Frontal cortex (tissue), 4 donors: ENCODE measurements around the gene IQCK. TPM values are rescaled to one million over a fixed set of nuclear protein-coding genes. Genes with fewer than 3 reads are reported as not detected.

Source experiments
- DNase-seq, 2 donors: peaks; one replicate each; pipeline ENCODE4 v3.0.0; 2012; ENCODE audit warnings: low spot score in 2 of 2
- FAIRE-seq: peaks from 2 replicates; lab custom pipeline; 2012; peaks lifted over from hg19 to GRCh38; lab: Jason Lieb, UNC
- total RNA-seq: library from RNA; depleted of rRNA; stranded (reverse); fragments of >200 nt; gene quantifications from one replicate; pipeline ENCODE4 v1.2.3, GENCODE V29; 2014
- donor health status: control.
- donor health status: control.
- donor health status: control.

The IQCK gene
- total RNA-seq, 1 donor from 2014 or later, result 10.2 TPM

DNA sequence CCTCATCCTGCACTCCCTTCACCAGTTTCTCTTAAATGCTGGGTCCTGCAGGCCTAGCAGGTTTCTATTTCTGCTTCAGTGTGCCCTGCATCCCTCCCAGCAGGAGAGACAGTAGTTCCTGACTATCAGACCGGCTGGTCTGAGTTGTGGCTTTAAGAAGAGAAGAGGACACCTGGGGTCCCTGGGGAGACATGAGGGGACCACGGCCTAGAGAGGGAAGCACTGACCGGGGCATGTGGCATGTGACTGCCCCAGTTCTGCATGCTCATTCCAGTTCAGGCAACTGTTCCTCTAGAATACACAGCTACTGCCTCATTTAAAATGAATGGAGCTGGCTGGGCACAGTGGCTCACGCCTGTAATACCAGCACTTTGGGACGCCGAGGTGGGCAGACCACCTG lies 105.3 kb downstream of the IQCK start:
- no peak for FAIRE-seq
- DNase-seq, result no peak

DNA sequence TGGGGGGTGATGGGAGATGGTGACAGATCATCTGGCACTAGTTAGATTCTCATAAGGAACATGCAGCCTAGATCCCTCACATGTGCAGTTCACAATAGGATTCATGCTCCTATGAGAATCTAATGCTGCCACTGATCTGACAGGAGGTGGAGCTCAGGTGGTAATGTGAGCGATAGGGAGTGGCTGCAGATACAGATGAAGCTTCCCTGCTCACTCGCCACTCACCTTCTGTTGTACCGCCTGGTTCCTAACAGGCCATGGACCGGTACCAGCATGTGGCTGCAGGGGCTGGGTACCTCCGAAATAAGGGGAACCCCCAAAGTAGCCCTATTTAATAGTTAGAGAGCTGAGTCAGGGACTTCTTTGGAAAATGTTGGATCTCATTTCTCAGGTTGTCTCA lies 106.1 kb downstream of the IQCK start:
- FAIRE-seq, result no peak
- no peak for DNase-seq

DNA sequence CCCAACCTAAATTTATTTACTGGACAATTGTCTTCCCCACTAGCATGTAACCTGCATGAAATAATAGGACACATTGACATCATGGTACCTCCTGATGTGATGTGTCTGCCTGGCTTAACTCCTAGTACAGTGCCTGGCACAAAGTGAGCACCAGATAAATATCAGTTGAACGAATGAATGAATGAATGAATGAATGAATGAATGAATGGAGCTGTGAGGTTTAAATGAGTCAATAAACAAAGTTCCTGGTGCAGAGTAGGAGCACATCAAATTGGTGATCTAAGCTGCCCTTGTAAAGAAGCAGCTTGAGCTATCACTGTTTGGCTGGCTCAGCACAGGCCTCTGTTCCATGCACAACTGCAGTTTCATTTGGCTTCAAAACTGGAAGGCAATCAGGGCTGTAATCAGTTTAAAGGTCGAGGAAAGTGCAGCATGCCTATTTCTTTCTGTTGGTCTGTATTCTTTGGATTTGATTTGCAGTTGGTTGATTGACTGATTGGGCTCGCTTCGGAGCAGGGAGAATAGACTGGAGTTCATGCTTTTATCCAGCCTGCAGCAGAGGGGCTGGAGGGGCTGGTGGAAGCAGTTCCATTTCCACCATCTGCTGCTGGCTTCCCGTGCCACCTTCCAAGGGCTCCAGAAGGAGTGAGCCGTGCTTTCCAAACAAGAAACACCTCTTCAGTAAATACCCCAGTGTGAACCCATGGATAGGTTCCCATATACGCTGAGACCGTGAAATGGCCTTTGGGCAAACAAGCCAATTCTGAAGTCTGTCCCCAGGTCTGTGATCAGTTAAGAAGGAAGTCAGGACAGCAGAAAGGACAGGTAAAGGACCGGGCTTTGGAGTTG lies 112.0 kb downstream of the IQCK start:
- FAIRE-seq, result no peak
- no peak for DNase-seq

DNA sequence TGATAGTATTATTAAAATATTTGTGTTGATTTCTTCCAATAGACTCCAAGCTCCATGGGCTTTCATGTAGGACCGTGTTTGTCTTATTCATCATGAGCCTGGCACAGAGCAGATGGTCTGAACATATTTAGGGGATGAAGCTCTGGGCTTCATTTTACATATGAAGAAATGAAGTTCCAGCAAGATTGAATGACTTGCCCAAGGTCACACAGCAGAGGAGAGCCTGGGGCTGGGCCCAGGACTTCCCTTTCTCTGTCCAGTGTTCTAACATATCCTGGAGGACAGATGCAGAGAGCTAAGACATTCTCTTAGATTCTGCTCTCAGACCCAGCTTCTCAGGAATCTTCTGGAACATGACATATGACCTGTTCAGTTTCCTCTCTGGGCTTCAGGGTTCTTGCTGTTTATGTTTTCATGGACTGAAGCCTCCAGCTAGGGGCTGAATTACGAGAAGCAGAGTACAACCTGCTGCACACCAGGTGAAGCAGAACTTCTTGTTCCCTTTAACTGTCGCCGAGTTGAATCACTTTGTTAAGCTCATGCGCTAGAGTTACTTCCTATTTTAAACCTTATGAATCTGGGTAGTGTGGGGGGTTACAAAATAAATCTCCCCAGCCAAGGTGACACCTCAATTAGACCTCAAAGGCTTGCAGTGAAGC lies 113.0 kb downstream of the IQCK start:
- no peak for FAIRE-seq
- DNase-seq, result no peak

DNA sequence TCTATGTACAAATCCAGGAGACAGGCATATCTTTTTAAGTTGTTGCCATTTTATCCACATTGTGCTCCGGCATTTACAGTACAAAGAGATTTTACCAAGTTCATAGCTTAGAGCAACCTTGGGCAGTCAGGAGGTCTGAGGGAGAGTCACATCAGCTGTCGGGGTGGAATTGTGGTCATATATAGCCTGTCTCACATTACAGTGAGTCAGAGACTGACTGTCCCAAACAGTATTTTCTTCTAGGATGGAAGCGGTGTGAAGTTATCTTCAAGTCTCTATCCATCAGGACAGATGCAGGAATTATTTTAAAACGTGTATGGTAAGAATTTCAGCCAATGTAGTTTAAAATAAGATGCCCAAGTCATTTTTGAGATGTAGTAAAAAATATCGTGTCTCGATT lies 113.6 kb downstream of the IQCK start:
- no peak for FAIRE-seq
- DNase-seq, result no peak

DNA sequence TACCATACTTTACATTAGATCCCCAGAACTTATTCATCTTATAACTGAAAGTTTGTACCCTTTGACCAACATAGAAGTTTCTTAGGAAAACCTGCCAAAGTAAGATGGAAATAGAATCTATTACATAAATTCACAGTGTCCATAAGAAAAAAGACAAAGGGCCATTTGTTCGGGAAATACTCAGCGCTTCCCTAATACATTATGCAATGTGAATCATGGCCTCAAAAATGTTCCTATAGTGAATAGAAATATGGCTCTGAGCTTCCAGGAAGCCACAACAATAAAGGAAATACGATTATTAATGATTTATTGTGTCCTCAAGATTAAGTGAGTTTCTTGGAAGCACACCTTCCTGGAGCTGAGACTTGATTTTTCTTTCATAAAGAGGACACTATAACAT lies 115.1 kb downstream of the IQCK start:
- FAIRE-seq, result no peak
- DNase-seq, result no peak

DNA sequence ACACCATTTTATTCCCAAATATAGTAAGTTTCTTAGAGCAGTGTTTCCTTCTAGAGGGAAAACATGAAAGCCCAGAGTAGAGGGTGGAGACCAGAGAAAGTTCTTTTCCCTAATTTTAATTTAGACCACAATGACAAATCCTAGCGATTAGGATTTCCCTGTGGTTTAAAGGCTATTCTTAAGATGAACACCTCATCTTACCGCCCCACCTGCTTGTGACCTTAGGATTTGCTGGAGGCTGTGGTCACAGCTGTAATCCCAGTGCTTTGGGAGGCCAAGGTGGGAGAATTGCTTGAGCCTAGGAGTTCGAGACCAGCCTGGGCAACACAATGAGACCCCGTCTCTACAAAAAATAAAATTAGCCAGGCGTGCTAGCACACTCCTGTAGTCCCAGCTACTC lies 115.5 kb downstream of the IQCK start:
- DNase-seq (no peak), FAIRE-seq (no peak)

DNA sequence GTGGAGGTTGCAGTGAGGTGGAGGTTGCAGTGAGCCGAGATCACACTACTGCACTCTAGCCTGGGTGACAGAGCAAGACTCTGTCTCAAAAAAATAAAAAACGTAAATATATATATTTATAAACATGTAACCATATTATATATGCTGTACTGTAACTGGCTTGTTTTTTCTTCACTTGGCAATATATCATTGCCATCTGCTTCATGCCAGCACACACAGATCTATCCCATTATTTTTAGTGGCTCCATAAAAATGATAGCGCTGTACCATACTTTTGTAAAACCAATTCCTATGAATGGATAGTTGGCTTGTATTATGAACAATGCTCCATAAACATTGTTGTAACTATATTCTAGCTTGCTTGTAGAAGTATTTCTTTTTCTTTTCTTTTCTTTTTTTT lies 117.1 kb downstream of the IQCK start:
- DNase-seq (no peak), FAIRE-seq (no peak)

DNA sequence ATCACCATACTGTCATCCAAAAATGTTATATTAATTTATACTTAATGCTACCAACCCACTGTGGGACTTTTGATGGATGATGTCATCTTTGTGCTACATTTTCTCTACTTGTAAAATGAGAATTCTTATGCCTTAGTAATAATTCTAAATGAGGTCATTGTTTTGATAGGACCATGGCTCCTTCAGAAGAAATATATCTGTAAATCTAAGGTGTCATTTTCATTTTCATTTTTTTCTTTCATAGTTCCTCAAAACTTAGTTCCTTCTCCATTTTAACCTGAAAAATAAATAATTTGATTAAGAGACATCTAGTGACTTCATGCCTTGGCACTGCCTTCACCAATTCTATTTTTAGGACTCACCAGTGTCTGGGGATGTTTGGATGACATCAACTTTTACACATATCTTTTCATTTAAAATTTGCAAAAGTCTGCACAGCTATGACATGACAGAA lies 117.9 kb downstream of the IQCK start:
- DNase-seq, result no peak
- FAIRE-seq, result no peak

DNA sequence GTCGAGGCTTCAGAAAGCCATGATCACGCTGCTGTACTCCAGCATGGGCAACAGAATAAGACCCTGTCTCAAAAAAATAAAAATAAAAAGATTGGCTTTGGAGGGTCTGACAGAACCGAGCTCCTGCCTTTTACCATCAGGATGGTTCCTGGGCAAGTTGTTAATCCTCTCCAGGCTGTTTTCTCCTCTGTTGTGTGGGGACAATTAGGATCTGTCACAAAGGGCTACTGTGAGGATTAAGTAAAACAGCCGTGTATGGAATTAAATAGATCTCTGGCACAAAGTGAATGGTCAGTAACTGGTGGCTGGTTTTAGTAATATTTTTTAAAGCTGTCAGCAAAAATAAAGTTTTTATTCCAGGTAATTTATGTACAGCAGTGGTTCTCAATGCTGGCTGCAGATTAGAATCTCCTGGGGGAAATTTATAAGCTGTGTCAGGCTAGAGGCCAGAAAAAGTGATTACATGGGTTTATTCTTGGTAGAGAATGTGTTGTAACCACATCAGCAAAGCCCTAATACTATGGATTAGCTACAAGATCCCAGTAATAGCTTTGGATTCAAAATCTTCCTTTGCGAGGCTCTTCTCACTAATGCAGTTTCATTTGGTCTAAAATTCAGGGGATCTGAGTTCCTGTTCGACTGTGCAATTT lies 119.4 kb downstream of the IQCK start:
- FAIRE-seq, result no peak
- no peak for DNase-seq

DNA sequence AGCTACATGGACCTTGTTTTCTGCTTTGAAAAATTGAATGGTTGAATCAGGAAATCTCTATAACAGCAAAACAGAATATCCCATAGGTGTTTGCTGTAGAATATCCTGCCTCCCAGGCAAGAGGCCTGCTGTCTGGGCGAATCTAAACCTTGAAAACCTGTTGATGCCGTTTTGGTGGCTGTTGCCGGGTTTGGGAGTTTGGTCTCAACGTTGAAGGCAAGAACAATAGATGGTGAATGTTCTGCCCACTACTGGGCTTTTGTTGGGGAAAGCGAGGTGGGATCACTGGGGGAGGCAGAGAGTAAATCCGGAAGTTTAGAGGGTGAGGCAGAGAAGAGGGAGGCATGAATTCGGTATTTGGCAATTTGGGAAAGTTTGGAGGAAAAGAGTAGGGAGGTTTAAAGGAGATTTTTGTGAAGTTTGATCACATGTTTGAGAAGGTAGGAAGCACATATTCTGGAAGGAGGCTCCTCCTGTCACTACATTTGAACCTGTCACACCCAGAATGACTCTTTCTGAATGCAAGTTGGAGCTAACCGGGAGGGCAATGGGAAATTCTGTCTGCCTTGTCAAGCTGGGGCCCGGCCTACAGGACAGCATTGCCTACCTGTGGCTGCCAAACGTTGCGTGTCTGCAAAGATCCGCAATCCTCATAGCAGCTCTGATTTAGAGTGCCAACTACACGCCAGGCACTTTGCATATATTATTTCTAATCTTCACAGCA lies 120.1 kb downstream of the IQCK start:
- DNase-seq (no peak), FAIRE-seq (no peak)

DNA sequence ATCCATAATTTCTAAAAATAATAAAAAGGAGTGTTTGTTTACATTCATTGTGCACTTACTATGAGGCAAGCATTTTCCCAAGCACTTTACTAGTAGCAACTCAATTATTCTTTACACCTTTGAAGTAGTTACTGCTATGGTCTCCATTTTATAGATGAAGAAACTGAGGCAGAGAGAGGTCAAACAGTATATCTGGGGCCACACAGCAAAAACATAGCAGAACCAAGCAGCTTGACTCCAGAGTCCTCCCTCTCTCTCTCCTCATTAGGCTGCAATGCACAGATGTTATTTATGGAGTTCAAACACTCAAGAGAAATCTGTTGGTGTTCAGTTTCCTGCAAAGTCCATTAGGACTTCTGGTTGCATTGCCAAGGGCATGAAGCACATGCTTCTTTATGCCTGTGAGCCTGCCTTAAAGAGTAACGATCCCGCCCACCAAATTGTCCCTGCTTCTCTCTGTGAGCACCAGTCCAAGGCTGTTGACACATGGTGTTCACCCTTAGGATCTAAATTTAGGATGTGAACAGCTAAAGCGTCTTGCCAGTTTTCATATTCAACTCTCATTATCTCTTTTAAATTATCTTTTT lies 122.5 kb downstream of the IQCK start:
- FAIRE-seq, result no peak
- DNase-seq, result no peak

DNA sequence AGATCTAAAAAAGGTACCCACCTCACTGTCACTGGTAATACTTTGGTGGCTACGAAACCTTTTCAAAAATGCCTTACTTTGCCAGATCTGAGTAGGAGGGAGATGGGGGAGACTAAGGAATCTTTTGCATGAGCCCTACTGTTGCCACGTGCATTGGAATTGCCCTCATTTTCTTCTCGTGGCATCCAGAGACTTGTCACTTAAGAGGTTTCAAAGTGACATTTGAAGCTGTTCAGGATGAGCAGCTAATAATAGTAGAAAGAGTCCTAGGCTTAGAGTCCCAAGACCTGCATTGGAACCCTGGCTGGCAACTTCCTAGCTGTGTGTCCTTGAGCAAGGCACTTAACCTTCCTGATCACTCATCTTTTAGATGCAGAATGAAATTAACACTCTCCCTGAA lies 123.1 kb downstream of the IQCK start:
- FAIRE-seq (no peak), DNase-seq (no peak)

DNA sequence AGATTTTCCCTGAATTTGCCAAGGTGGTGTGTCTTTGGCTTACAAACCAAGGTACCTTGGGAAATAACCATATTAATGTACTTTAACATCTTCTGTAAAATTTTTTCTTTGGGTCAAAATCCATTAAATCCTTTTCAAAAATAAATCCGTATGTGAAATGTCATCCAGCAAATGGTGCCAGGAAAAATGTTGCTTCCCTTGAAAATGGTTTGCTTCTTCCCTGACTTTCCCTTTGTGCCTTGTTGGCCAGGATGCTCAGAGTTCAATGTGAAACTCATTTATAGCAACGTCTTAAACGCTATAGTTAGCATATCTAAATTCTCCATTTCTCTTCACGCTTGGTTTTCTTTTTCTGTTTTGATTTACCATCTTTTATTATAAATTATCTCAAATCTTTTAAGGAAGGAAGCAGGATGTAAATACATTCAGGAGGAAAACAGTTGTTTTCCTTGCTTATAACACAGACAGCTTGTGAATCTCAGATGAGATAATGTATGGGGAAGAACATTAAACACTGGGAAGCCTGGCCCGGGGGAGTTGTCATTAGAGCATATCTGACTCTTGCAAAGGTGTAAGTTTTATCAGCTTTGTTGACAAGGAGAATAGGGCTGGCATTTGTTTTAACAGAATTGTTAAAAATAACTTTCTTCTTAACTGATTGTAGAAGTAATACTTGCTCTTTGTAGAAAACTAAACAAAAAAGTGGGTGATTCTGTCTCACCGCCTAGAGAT lies 124.5 kb downstream of the IQCK start:
- no peak for DNase-seq
- no peak for FAIRE-seq

DNA sequence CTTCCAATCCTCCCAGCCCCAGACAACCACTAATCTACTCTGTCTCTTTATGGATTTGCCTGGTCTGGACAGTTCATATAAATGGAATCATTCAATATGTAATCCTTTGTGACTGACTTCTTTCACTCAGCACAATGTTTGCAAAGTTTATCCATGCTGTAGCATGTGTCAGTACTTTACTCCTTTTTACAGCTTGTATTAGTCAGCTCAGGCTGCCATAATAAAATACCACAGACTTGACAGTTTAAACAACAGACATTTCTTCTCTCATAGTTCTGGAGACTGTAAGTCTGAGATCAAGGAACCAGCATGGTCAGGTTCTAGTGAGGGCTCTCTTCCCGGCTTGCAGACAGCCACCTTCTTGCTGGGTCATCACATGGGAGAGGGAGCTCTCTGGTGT lies 125.3 kb downstream of the IQCK start:
- FAIRE-seq (no peak), DNase-seq (no peak)

DNA sequence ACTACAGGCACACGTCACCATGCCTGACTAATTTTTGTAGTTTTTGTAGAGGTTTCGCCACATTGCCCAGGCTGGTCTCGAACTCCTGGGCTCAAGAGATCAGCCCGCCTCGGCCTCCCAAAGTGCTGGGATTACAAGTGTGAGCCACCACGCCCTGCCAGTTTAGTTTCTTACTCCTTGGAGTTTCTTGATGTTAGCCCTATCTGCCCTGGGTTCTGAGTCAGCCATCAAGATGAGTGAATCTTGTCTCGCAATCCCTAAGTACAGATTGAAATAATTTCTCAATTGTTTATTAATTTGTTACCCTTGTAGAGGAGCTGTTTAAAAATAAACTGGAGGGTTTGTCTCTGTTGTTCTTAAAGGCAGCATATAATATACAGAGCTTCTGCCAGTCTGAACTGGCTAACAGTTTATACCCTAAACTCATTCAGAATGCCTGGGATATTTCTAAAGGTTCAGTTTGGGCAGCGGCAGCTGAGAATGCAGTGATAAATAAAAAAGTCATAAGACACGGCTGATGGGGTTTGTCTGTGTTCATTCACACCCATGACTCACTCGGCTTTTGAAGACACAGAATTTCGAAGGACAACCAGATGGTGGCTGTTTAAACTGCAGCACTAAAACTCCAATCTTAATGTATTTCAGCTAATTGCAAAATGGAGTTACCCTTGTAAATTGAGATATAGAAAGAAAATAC lies 127.0 kb downstream of the IQCK start:
- DNase-seq (no peak), FAIRE-seq (no peak)

DNA sequence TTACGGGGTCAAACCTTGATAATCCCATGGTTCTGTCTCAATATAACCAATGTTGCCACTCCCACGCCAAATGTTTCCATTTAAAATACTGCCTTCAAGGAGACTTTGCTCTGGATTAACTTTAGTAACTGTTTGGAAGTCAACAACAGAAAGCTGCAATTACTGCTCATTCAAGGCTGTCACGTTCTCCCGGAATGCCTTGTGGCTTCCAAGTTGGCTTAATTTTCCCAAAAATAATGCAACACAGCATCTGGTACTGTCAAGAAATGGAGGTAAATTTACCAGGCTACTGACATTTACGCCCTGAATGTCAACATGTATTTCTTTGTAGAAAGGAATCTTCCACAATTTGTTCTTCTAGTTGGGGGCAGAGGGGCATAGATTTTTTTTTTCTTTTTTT lies 128.4 kb downstream of the IQCK start:
- FAIRE-seq, result no peak
- no peak for DNase-seq

DNA sequence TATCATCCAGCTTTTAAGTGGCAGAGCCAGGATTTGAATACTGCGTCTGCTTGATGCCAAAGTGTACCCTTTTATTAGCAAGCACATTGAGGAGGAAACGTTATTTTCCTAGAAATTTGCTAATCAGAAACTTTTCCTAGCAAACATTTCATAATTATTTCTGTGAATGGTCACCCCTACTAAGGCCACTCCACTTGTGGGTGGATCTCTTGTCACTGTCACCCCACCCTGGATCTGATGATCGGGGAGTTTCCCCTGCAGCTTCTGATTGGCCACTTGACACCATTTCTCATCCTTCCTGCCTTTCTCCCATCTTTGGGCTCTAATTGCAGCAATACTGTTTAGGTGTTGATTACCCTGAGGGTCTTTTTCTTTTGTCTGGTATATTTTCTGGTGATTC lies 130.7 kb downstream of the IQCK start:
- DNase-seq (no peak), FAIRE-seq (no peak)
